Measurements from ENCODE around the gene HDX.

DNA sequence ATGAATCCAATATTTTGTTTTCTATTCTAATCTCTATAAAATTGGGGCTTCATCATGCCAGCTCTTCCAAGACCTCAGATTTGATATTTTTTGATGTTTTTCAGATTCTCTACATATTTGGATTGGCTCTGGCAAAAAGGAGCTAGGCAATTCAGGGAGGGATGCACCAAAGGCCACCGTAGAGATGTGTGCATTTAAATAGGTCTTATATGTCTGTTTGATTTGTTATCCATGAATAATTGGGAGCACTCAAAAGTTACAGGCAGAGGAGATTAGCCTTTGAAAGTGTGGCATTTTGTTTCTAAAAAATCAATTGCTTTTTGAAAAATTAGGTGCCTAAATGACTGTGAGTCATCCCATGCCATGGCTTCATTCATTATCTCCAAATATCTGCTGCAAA is 167.1 kb downstream of the HDX start:
- TF ChIP-seq, protein P1, sequence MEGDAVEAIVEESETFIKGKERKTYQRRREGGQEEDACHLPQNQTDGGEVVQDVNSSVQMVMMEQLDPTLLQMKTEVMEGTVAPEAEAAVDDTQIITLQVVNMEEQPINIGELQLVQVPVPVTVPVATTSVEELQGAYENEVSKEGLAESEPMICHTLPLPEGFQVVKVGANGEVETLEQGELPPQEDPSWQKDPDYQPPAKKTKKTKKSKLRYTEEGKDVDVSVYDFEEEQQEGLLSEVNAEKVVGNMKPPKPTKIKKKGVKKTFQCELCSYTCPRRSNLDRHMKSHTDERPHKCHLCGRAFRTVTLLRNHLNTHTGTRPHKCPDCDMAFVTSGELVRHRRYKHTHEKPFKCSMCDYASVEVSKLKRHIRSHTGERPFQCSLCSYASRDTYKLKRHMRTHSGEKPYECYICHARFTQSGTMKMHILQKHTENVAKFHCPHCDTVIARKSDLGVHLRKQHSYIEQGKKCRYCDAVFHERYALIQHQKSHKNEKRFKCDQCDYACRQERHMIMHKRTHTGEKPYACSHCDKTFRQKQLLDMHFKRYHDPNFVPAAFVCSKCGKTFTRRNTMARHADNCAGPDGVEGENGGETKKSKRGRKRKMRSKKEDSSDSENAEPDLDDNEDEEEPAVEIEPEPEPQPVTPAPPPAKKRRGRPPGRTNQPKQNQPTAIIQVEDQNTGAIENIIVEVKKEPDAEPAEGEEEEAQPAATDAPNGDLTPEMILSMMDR (IDR thresholded peaks at IDR 0.05), result no peak
- no peak for TF ChIP-seq POLR2AphosphoS5 (IDR thresholded peaks at IDR 0.05)

All from stomach (tissue), 4 donors.